Activated CD8-positive, alpha-beta T cell treated with anti-CD3 and anti-CD28 coated beads for 36 hours (primary cell): Measurements from ENCODE around the gene RNF7. TPM values are rescaled to one million over a fixed set of nuclear protein-coding genes. Genes with fewer than 3 reads are reported as not detected.

Experiments
- ATAC-seq: fragments of 200-7000 bp; cut with Tn5 transposase; one replicate; pipeline ENCODE4 v1.10.0; 2021; ENCODE audit warnings: mild to moderate bottlenecking, moderate library complexity
- CTCF ChIA-PET: fragments of 350-600 bp; sonication (Branson Sonifier 250); formaldehyde crosslinking; loops from one replicate; lab custom pipeline; 2021; ENCODE audit warnings: antibody characterized with exemption; lab: Charles Lee
- POLR2A ChIA-PET: fragments of 350-600 bp; sonication (Branson Sonifier 250); formaldehyde crosslinking; loops from one replicate; lab custom pipeline; 2021; ENCODE audit warnings: antibody characterized with exemption; lab: Charles Lee
- DNase-seq: peaks from one replicate; pipeline ENCODE4 v3.0.0-alpha.2; 2020
- H3K27ac Mint-ChIP-seq: one replicate; pipeline ENCODE4 v1.8.0; 2021; ENCODE audit warnings: mild to moderate bottlenecking, mixed read lengths
- H3K27me3 Mint-ChIP-seq: one replicate; pipeline ENCODE4 v1.8.0; 2021; ENCODE audit warnings: mixed read lengths
- H3K36me3 Mint-ChIP-seq: one replicate; pipeline ENCODE4 v1.8.0; 2021; ENCODE audit warnings: low read depth, mixed read lengths
- H3K4me1 Mint-ChIP-seq: one replicate; pipeline ENCODE4 v1.8.0; 2021; ENCODE audit warnings: low read depth, mixed read lengths
- H3K4me3 Mint-ChIP-seq: one replicate; pipeline ENCODE4 v1.8.0; 2021; ENCODE audit warnings: mild to moderate bottlenecking, moderate library complexity, mixed read lengths
- H3K9me3 Mint-ChIP-seq: one replicate; pipeline ENCODE4 v1.8.0; 2021; ENCODE audit warnings: mixed read lengths
- intact Hi-C: fragments of 100-400 bp; cut with micrococcal nuclease; formaldehyde crosslinking; loops from one replicate; pipeline ENCODE4 v1.10.0; 2022
- total RNA-seq, 2 experiments: library from RNA; stranded (reverse); gene quantifications; one replicate each; pipeline ENCODE4 v1.2.3, GENCODE V29; 2021
- TF ChIP-seq, protein P1 (sequence below): fragments of 200-600 bp; IDR thresholded peaks from one replicate; pipeline ENCODE4 v1.8.0; 2022; ENCODE audit warnings: antibody characterized with exemption, mild to moderate bottlenecking

The RNF7 gene
- total RNA-seq, 2 experiments from 2014 or later, result 56.1 to 57.9 TPM

GRCh38 chr3:141795741-141796080, 57.6 kb downstream of the RNF7 start:
- H3K27me3 Mint-ChIP-seq, result no peaks in the 10 kb centered on the region
- H3K36me3 Mint-ChIP-seq, result no peaks in the 10 kb centered on the region
- CTCF ChIA-PET, result interaction anchor here (2.7 kb wide), 1 partner anchor 57 kb away, joined by 15 read pairs; the partner anchor contains the start of gene RNF7
- POLR2A ChIA-PET, result interaction anchor here (0.6 to 3.6 kb wide), 10 partner anchors 9 to 287 kb away, joined by 3 to 19 read pairs (median 6); partner anchors contain the start of genes ATP1B3 and RNF7
- ATAC-seq (no peak), DNase-seq (no peak)
- H3K9me3 Mint-ChIP-seq, result no peaks in the 10 kb centered on the region
- peak overlapping the region; percentile 99 for H3K27ac Mint-ChIP-seq
- peaks cover 51% of the 10 kb centered on the region for H3K4me1 Mint-ChIP-seq
- H3K4me3 Mint-ChIP-seq, result no peak overlapping the region
- TF ChIP-seq, protein P1, sequence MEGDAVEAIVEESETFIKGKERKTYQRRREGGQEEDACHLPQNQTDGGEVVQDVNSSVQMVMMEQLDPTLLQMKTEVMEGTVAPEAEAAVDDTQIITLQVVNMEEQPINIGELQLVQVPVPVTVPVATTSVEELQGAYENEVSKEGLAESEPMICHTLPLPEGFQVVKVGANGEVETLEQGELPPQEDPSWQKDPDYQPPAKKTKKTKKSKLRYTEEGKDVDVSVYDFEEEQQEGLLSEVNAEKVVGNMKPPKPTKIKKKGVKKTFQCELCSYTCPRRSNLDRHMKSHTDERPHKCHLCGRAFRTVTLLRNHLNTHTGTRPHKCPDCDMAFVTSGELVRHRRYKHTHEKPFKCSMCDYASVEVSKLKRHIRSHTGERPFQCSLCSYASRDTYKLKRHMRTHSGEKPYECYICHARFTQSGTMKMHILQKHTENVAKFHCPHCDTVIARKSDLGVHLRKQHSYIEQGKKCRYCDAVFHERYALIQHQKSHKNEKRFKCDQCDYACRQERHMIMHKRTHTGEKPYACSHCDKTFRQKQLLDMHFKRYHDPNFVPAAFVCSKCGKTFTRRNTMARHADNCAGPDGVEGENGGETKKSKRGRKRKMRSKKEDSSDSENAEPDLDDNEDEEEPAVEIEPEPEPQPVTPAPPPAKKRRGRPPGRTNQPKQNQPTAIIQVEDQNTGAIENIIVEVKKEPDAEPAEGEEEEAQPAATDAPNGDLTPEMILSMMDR, result no peak
- intact Hi-C loops, result loop anchor here (1.0 to 5.0 kb wide), 2 partner anchors 56 to 82 kb away; partner anchors contain the start of gene ATP1B3

GRCh38 chr3:141796081-141796888, 58.2 kb downstream of the RNF7 start:
- DNase-seq (peak; percentile 94), ATAC-seq (peak; percentile 80)
- H3K36me3 Mint-ChIP-seq, result no peaks in the 10 kb centered on the region
- H3K4me3 Mint-ChIP-seq, result peak overlapping the region; percentile 85
- POLR2A ChIA-PET, result interaction anchor here (0.6 to 3.6 kb wide), 19 partner anchors 9 to 288 kb away, joined by 3 to 19 read pairs (median 3); partner anchors contain the start of genes ATP1B3 and RNF7
- H3K27ac Mint-ChIP-seq, result peak overlapping the region; percentile 99
- H3K4me1 Mint-ChIP-seq, result peaks cover 51% of the 10 kb centered on the region
- CTCF ChIA-PET, result interaction anchor here (1.4 to 2.7 kb wide), 4 partner anchors 9 to 436 kb away, joined by 5 to 15 read pairs (median 8); partner anchors contain the start of gene RNF7
- no peaks in the 10 kb centered on the region for H3K9me3 Mint-ChIP-seq
- H3K27me3 Mint-ChIP-seq, result no peaks in the 10 kb centered on the region
- intact Hi-C loops, result loop anchor here (1.0 to 5.0 kb wide), 2 partner anchors 57 to 81 kb away; partner anchors contain the start of gene ATP1B3
- TF ChIP-seq, protein P1, result no peak

Other genes with a start within 250 kb of the RNF7 start
- gene GRK7, start 25.1 kb downstream of the RNF7 start, total RNA-seq, result under 1 TPM; 0.07 to 0.09 TPM
- 100 to 1,000 TPM; 127 to 134 TPM for gene ATP1B3, start 138.3 kb downstream of the RNF7 start, total RNA-seq